Ascending aorta (tissue), 2 donors: ENCODE results near the gene LRPPRC. TPM values are rescaled to one million over a fixed set of nuclear protein-coding genes. Genes with fewer than 3 reads are reported as not detected.

Experiments
- DNase-seq, 2 donors: peaks; one replicate each; pipeline ENCODE4 v3.0.0-alpha.2; 2019; ENCODE audit warnings: low spot score in 2 of 2
- H3K27ac ChIP-seq, 2 donors: fragments of 200-600 bp; sonication (generic); one replicate each; pipeline ENCODE4 v1.5.1; 2016 to 2017; ENCODE audit warnings: mild to moderate bottlenecking in 1 of 2
- H3K27me3 ChIP-seq: fragments of 200-600 bp; sonication (generic); one replicate; pipeline ENCODE4 v1.5.1; 2017
- H3K36me3 ChIP-seq, 2 donors: fragments of 200-600 bp; sonication (generic); one replicate each; pipeline ENCODE4 v1.5.1; 2016
- H3K4me1 ChIP-seq, 2 donors: fragments of 200-600 bp; sonication (generic); one replicate each; pipeline ENCODE4 v1.5.1; 2016 to 2017; ENCODE audit warnings: mild to moderate bottlenecking in 1 of 2
- H3K4me3 ChIP-seq, 2 donors: fragments of 200-600 bp; sonication (generic); one replicate each; pipeline ENCODE4 v1.5.1; 2016 to 2017; ENCODE audit warnings: mild to moderate bottlenecking in 1 of 2
- H3K9me3 ChIP-seq, 2 donors: fragments of 200-600 bp; sonication (generic); one replicate each; pipeline ENCODE4 v1.5.1; 2016
- CTCF ChIP-seq, 3 experiments: fragments of 200-600 bp in 2 of 3; fragments of 450-650 bp in 1 of 3; sonication (generic) in 2 of 3; IDR thresholded peaks; one replicate each; pipeline ENCODE4 v1.5.1; 2016 to 2019; ENCODE audit warnings: antibody characterized with exemption in 3 of 3, mild to moderate bottlenecking in 1 of 3, moderate library complexity in 1 of 3
- intact Hi-C: fragments of 100-400 bp; cut with DNase I; formaldehyde crosslinking; loops from one replicate; pipeline ENCODE4 v1.15.1; 2023
- total RNA-seq: library from RNA; depleted of rRNA; stranded (reverse); fragments of >200 nt; gene quantifications from one replicate; pipeline ENCODE4 v1.1.0, GENCODE V29; 2016

The LRPPRC gene
- total RNA-seq, 1 donor from 2014 or later = 78.1 TPM

GRCh38 chr2:43941966-43942365 is 53.8 kb downstream of the LRPPRC start:
- DNase-seq = no peak
- H3K4me3 ChIP-seq = no peak overlapping the region
- no peaks in the 10 kb centered on the region for H3K4me1 ChIP-seq
- peaks cover 18 to 37% of the 10 kb centered on the region in 2 donors for H3K36me3 ChIP-seq
- intact Hi-C loops = no loop called here
- no peak overlapping the region for H3K27ac ChIP-seq
- no peaks in the 10 kb centered on the region for H3K9me3 ChIP-seq
- H3K27me3 ChIP-seq = no peaks in the 10 kb centered on the region
- no peak for TF ChIP-seq CTCF (IDR thresholded peaks at IDR 0.05)

GRCh38 chr2:43941359-43941758 is 54.4 kb downstream of the LRPPRC start:
- H3K4me1 ChIP-seq = no peaks in the 10 kb centered on the region
- DNase-seq = no peak
- H3K4me3 ChIP-seq = no peak overlapping the region
- H3K9me3 ChIP-seq = no peaks in the 10 kb centered on the region
- H3K36me3 ChIP-seq = peaks cover 12 to 31% of the 10 kb centered on the region in 2 donors
- H3K27me3 ChIP-seq = no peaks in the 10 kb centered on the region
- no peak for TF ChIP-seq CTCF (IDR thresholded peaks at IDR 0.05)
- H3K27ac ChIP-seq = no peak overlapping the region
- intact Hi-C loops = no loop called here

GRCh38 chr2:43939695-43940256 is 56.0 kb downstream of the LRPPRC start:
- Histone ChIP-seq H3K9me3 (no peaks in the 10 kb centered on the region), H3K27ac (no peak overlapping the region), H3K27me3 (no peaks in the 10 kb centered on the region), H3K36me3 (peaks cover 4 to 15% of the 10 kb centered on the region in 2 donors), H3K4me1 (no peaks in the 10 kb centered on the region), H3K4me3 (no peak overlapping the region)
- no peak for DNase-seq
- no peak for TF ChIP-seq CTCF (IDR thresholded peaks at IDR 0.05)
- intact Hi-C loops = no loop called here

GRCh38 chr2:43937269-43937820 is 58.4 kb downstream of the LRPPRC start:
- Histone ChIP-seq H3K27ac (no peak overlapping the region), H3K4me1 (no peaks in the 10 kb centered on the region), H3K9me3 (no peaks in the 10 kb centered on the region), H3K27me3 (no peaks in the 10 kb centered on the region), H3K36me3 (peaks cover 15 to 18% of the 10 kb centered on the region in 2 donors), H3K4me3 (no peak overlapping the region)
- TF ChIP-seq CTCF (IDR thresholded peaks at IDR 0.05) = no peak
- DNase-seq = no peak
- intact Hi-C loops = no loop called here

GRCh38 chr2:43934567-43934966 is 61.2 kb downstream of the LRPPRC start:
- intact Hi-C loops = no loop called here
- H3K36me3 ChIP-seq = peaks cover 15 to 25% of the 10 kb centered on the region in 2 donors

More at GRCh38 chr2:43934567-43934966, 61.2 kb downstream of the LRPPRC start:
- no peak for DNase-seq
- H3K4me3 ChIP-seq = no peak overlapping the region
- TF ChIP-seq CTCF (IDR thresholded peaks at IDR 0.05) = no peak
- no peaks in the 10 kb centered on the region for H3K27me3 ChIP-seq
- H3K4me1 ChIP-seq = no peaks in the 10 kb centered on the region
- H3K27ac ChIP-seq = no peak overlapping the region
- H3K9me3 ChIP-seq = no peaks in the 10 kb centered on the region
